Stimulated activated CD4-positive, alpha-beta T cell treated with anti-CD3 and anti-CD28 coated beads, TNF-alpha, amount 100 ng/mL, for 1 hour (primary cell): ENCODE results near the gene ADM5.

Source experiments
- DNase-seq, 3 donors: peaks; one replicate each; pipeline ENCODE4 v3.0.0-alpha.2; 2020; ENCODE audit warnings: low read depth in 3 of 3, low spot score in 1 of 3

ADM5 gene

GRCh38 chr19:49689133-49690078 lies at the start of gene ADM5:
TSS of gene ADM5 (plus strand) at chr19:49689594. CDS start at chr19:49689838, 244 bp downstream.
- DNase-seq: no peak

GRCh38 chr19:49640113-49640898 lies 49.1 kb upstream of the ADM5 start, which contains the start of gene RRAS:
TSS of gene RRAS (minus strand) at chr19:49640143. CDS start at chr19:49640098, 45 bp downstream.
- DNase-seq: peak; percentile 98 to 99 (median 99)

DNA sequence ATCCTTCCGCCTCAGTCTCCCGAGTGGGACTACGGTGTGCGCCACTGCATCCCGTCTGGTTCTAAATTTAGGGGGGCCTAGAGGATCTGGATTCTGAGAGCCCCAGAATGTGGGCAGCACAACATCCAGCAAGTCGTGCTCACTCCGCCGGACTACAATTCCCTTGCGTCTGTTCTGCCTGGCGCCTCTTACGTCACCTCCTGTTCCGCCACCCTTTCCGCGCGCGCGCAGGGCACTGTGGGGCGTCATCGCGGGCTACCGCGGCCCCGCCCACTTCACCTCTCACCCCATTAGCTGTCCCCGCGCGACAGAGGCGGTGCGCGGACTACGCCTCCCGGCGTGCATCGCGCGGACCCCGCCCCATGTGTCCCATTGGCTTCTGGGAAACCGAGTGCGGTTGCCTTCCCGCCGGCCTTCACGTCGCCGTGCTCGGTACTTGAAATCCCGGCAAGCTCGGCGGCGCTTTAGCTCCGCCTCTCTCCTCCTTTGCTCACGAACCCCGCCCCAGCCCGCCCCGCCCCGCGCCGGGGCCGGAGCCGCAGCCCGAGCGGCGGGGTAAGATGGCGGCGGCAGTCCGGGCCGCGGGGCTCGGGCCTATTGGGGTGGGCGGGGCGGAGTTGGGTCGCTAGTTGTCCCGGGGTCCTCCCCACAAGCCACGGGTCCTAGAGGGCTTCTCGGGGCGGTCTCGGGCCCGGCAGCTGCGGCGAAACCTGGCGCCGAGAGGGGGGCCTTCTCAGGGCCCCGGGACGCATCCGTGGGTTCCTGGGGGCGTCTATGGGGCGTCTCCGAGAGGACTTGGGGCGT lies 47.5 kb upstream of the ADM5 start, which contains the start of gene SCAF1:
SCAF1 (plus strand) TSS at position 522 of the 804 bp plus-strand sequence. CDS start 2,818 bp downstream, outside the sequence.
- DNase-seq: peak; percentile 96 to 99 (median 99)

DNA sequence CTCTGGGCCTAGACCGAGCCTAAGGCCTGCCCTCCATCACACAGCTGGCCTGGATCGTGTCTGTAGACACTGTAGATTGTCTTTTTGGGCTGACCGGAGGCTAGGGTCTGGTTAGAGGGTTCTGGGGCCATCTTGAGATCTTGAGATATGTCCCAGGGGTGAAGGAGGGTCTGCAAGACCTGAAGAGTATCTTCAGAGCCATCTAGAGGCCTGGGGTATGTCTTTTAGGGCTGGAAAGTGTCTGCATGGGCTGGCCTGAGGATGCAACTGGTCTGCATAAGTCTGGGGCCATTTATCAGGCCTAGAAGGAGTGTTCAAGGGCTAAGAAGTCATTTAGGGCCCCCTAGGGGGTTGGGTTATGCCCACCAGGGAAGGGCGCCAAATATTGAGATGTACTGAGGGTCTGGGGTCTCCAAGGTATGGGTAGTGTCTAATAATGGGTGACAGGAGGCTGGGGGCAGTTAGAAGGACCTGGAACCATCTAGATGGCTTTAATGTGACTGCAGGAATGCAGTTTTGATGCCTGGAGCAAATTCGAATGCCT lies 46.8 kb upstream of the ADM5 start:
- DNase-seq: no peak

GRCh38 chr19:49643466-49643865 lies 45.9 kb upstream of the ADM5 start:
- no peak for DNase-seq

DNA sequence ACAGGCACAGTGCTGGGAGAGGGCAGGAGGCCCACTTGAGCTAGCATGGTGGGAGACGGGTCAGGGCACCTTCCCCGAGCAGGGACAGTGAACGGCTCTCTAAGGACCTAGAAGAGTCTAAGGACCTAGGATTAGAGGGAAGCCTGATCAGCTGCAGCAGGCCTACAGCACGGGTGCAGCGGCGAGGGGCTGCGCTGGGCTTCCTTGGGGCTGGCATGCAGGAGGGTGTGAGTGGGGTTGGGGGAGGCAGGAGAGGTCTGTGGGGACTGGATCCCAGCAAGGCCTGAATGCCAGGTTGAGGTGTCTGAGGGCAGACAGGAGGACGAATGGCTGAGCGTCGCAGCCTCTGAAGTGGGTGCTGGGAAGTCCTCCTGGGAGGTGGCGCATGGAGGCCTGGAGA lies 43.8 kb upstream of the ADM5 start:
- no peak for DNase-seq

GRCh38 chr19:49645995-49646394 lies 43.4 kb upstream of the ADM5 start:
- no peak for DNase-seq

- DNase-seq: no peak
These were observed 42.8 kb upstream of the ADM5 start for GRCh38 chr19:49646586-49646985.

GRCh38 chr19:49651029-49651819 lies 38.2 kb upstream of the ADM5 start:
- DNase-seq: no peak

DNA sequence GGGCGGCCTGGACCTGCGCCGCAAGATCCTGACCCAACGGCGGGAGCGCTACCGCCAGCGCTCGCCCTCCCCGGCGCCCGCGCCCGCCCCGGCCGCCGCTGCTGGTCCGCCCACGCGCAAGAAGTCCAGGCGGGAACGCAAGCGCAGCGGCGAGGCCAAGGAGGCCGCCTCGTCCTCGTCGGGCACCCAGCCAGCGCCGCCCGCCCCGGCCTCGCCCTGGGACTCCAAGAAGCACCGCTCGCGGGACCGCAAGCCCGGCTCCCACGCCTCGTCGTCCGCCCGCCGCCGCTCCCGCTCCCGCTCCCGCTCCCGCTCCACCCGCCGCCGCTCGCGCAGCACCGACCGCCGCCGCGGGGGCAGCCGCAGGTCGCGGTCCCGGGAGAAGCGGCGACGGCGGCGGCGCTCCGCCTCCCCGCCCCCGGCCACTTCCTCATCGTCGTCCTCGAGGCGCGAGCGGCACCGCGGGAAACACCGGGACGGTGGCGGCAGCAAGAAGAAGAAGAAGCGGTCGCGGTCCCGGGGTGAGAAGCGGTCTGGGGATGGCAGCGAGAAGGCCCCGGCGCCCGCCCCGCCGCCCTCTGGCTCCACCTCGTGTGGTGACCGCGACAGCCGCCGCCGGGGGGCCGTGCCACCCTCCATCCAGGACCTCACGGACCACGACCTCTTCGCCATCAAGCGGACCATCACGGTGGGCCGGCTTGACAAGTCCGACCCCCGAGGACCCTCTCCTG lies 37.4 kb upstream of the ADM5 start:
- no peak for DNase-seq

DNA sequence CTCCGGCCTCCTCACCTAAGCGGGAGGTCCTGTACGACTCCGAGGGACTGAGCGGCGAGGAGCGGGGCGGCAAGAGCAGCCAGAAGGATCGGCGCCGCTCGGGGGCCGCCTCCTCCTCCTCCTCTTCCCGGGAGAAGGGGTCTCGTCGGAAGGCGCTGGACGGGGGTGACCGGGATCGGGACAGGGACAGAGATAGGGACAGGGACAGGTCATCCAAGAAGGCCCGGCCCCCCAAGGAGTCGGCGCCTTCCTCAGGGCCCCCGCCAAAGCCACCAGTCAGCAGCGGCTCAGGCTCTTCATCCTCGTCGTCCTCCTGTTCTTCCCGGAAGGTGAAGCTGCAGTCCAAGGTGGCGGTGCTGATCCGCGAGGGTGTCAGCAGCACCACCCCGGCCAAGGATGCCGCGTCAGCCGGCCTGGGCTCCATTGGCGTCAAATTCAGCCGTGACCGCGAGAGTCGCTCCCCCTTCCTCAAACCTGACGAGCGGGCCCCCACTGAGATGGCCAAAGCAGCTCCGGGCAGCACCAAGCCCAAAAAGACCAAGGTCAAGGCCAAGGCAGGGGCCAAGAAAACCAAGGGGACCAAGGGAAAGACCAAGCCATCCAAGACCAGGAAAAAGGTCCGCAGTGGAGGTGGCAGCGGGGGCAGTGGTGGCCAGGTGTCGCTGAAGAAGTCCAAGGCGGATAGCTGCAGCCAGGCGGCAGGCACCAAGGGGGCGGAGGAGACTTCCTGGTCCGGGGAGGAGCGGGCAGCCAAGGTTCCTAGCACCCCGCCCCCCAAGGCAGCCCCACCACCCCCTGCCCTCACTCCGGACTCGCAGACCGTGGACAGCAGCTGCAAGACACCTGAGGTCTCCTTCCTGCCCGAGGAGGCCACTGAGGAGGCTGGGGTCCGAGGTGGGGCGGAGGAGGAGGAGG lies 36.6 kb upstream of the ADM5 start:
- no peak for DNase-seq

- no peak for DNase-seq
These were observed 36.0 kb upstream of the ADM5 start for GRCh38 chr19:49653466-49653806.

DNA sequence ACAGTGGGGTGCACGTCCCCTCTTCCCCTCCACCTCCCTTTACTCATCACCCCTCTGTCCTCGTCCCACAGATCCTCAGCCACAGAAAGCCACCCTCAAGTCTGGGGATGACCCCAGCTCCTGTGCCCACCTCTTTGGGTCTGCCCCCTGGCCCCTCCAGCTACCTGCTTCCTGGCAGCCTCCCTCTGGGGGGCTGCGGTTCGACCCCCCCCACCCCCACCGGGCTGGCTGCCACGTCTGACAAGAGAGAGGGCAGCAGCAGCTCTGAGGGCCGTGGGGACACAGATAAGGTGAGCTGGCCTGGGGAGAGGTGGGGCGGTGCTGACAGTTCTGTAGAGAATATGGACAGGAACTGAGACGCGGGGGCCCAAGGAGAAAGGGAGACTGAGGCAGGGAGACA lies 34.8 kb upstream of the ADM5 start:
- no peak for DNase-seq

DNA sequence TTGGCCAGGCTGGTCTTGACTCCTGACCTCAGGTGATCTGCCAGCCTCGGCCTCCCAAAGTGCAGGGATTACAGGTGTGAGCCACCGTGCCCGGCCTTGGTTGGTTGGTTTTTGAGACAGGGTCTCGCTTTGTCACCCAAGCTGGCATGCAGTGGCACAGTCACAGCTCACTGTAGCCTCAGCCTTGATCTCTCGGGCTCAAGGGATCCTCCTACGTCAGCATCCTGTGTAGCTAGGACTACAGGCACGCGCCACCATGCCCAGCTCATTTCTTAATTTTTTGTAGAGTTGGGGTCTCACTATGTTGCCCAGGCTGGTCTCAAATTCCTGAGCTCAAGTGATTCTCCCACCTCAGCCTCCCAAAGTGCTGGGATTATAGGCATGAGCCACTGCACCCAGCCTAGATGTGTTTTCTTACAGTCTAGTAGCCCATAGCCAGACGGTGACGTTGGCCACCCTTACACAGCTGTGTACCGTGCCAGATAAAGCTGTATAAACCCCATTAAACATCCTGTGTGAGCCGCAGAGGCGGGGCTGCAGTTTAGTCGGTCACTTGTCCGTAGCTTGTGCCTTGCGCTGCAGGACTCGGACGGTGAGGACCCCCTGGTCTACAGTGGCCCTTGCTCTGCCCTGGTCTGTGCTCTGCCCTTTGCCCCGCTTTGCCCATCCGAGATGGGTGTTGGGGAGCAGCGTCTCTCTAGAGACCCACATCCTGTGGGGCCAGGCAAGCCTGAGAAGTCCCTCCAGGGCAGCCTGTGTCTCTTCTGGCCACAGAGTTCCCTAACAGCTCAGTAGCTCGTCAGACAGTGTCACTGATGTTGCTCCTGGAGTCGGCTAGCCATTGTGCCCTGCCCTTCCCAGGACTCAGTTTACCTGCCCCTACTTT lies 33.6 kb upstream of the ADM5 start:
- no peak for DNase-seq

- DNase-seq: no peak
These were observed 32.8 kb upstream of the ADM5 start for GRCh38 chr19:49656456-49657109.

DNA sequence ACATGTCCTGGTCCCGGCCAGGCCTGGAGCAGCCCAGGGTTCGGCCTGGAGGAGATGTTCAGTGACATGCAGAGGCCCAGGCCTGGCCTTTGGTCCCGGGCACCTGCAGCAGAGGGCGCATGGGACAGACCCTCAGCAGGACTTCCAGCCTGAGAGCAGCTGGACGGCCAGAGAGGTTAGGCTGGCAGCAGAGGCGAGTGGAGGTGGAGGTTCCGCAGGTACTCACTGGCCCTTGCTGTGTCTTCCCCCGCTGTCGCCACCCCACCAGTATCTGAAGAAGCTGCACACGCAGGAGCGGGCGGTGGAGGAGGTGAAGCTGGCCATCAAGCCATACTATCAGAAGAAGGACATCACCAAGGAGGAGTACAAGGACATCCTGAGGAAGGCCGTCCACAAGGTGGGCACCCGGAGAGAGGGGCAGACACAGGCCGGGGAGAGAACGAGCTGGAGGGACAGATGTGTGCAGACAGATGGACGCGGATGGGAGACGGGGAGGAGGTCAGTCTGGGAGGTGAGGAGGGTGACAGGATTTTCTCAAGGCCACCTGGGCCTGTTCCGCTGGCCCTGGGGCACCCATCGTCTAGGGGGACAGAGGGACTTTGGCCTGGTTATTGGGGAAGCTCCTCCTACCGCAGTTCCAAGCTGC lies 31.8 kb upstream of the ADM5 start:
- no peak for DNase-seq
